LNCAP (cell line): ENCODE results near the gene CNTROB.

Experiments used
- TF ChIP-seq, protein P1 (sequence below): fragments of 450-650 bp; IDR thresholded peaks from 2 replicates; pipeline ENCODE4 v1.5.1; 2017; ENCODE audit warnings: mild to moderate bottlenecking

CNTROB gene

DNA sequence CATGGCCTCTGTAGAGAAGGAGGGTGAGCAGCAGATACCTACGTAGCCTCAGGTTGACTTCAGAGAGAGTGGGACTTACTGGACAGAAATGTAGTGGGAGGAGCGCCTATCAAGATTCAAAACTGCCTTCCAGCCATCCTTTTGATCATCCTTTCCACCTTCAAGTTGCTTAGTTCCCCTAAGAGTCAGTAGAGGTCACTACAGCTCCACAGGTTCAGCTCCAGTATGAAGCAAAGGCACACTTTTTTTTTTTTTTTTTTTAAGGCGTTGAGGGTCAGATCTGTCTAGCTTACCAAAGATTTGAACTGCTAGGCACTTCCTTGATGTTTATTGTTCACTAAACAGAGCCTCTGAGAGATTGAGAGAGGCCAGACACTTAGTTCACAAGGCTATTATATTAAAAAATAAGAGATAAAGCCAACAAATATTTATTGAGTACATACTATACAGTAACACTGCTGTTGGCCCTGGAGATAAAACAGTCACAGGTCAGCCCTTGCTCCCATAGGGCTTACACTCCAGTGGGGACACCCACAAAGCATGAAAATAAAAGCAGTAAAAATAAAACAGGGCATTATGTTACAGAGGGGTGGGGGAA lies 19.0 kb upstream of the CNTROB start:
- TF ChIP-seq, protein P1, sequence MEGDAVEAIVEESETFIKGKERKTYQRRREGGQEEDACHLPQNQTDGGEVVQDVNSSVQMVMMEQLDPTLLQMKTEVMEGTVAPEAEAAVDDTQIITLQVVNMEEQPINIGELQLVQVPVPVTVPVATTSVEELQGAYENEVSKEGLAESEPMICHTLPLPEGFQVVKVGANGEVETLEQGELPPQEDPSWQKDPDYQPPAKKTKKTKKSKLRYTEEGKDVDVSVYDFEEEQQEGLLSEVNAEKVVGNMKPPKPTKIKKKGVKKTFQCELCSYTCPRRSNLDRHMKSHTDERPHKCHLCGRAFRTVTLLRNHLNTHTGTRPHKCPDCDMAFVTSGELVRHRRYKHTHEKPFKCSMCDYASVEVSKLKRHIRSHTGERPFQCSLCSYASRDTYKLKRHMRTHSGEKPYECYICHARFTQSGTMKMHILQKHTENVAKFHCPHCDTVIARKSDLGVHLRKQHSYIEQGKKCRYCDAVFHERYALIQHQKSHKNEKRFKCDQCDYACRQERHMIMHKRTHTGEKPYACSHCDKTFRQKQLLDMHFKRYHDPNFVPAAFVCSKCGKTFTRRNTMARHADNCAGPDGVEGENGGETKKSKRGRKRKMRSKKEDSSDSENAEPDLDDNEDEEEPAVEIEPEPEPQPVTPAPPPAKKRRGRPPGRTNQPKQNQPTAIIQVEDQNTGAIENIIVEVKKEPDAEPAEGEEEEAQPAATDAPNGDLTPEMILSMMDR = peak; percentile 73

DNA sequence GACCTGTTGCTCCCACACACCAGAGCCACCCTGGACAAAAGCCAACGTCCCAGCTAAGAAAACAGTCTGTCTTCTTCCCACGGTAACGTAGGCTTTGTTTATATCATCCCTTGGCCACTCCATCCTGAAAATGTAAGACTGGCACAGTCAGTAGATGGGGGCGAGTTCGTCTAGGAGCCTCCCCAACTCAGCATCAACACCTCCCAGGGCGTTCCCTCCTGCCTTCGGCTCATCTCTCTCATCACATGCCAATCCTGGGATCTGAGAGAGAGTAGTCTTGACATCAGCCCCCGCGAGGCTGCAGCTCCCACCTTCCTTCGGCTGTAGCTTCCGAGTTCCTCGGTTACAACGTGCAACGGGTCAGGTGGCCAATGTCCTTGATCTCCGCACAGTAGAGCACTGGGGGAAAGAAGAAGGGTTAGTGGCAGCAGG lies 16.8 kb upstream of the CNTROB start:
- TF ChIP-seq, protein P1 = no peak

DNA sequence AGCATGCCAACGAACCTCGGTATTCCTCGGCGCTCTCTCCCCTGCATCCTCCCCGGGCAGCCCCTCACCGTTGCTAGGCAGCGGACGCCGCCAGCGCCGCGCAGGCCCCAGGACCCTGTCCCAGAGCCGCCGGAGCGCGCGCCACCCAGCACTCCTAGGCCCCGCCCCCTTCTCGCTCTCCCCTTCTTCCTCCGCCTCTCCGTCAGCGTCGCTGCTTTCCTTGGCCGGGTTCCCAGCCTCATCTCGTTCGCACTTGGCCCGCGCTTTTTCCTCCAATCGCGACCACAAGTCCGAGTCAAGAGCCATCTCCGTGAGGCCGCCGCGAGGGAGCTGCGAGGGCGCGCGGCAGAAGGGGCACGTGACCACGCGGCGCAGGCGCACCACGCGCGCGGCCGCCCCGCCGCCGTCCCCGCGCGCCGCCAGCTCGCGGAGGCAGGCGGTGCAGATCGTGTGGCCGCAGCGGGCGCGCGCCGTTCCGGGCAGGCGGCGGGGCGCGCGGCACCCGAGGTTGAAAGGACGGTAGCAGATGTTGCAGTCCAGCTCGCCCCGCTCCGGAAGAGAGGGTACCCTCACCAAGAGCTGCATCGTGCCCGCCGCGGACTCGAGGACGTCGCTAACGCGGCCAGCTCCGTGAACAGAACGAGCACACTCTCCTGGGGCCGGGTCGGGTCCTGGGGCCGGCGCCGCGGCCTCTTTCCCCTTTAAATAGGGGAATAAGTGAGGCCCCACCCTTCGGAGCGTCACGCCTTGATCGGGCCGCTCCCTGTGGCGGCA lies 16.2 kb upstream of the CNTROB start, which contains the start of gene RNF227:
Gene RNF227, minus strand, starts transcription at position 679 of the 774 bp plus-strand sequence. Its CDS starts 94 bp downstream, at position 585.
- TF ChIP-seq, protein P1 = no peak

DNA sequence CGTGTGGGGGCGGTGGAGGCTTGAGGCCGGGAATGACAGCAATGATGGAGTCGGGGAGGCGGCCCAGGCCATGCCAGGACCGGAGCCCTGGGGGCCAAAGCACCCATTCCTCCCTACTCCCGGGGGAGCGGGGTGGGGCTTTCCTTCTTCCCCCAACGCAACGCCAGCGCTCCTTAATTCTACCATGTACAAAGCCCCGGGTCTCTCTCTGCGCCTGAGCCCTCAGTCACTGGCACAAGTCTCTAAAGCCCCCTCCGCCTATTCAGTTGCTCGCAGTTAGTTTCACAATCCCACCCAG lies 15.7 kb upstream of the CNTROB start:
- TF ChIP-seq, protein P1 = no peak

DNA sequence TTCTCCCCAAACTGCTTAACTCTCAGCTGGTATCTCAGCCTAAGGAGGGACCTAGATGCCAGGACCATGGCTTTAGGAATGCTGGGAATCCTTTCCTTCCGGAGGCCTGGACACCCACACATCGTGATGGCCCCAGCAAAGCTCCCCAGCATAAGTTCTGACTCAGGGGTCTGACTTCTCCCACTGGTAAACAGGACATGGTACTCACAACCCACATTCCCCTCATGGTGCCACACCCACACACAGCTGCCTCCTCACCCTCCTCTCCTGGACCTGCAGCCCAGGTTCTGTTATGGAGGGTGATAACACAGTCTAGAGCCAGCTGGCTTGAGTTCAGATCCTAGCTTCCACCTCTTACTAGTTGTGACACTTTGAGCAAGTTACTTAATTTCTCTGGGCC lies 15.2 kb upstream of the CNTROB start:
- TF ChIP-seq, protein P1 = no peak

DNA sequence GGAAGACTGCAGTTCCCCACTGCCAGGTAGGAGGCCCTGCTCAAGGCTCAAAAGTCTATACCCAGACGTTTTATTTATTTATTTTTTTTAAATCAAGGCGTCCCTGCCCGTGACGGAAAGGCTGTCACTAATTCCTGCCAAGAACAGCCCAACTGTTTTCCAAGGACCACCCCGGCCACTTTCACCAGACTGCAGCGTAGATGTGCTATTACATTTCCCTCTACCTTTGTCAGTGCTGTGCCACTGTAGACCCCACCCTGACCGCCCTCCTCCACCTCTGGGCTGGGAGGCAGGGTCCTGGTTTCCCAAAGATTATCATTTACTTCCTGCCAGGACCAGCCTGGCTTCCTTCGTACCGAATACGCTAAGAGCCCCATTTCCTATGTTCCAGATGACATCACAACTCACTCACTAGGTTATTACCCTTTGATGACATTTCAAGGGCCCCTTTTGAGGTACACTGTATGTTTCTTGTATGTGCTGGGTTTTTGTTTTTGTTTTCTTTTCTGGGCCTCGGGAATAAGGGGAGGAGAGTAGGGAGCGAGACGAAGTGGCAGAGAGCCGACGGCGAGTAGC lies 9.6 kb upstream of the CNTROB start:
- TF ChIP-seq, protein P1 = no peak

DNA sequence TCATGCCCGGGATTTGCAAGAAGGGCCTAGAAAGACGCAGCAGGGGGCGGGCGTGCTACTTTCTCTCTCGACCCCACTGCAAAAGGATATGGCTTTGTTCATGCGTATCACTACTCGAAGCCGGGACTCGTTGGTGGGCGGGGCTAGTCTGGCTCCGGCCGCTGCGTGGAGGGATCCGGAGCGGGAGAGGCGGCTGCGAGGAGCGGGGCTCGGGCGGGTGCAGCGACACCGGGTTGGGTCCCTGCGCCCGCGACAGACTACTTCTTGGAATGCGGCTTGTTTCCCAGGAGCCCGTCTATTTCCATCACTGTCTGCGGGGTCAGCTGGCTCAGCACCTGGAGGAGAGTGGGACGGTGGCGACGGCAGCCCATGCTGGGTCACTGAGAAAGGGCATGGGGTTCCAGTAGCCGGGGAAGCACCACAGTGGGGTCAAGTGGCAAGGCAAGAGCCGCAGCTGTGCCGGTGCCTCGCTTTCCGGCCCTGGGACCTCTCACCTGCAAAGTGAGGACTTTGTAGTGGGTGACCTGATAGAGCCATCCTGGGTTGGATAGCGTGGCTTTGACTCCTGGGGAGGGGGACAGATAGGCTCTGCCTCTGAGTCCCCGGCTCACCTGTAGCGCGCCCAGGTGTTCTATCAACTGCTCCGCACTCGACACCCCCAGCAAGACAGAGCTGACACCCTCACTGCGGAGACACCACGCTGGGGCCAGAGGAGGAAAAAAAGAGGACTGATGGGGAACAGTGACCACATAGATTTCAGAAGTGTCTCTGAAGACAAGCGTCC lies 9.0 kb upstream of the CNTROB start:
- TF ChIP-seq, protein P1 = no peak
